K562 (cell line): ENCODE measurements around the gene MYCBPAP. TPM values are rescaled to one million over a fixed set of nuclear protein-coding genes. Genes with fewer than 3 reads are reported as not detected.

Experiments
- ATAC-seq: fragments of 200-7000 bp; cut with Tn5 transposase; 3 replicates; pipeline ENCODE4 v1.9.1; 2020; ENCODE audit warnings: moderate library complexity
- BruUV-seq: library from RNA; stranded (reverse); fragments of 400-500 nt; replicated peaks from 2 replicates; lab custom pipeline; 2021; lab: Mats Ljungman, UMichigan
- CTCF ChIA-PET: fragments of 300-600 bp; formaldehyde crosslinking; extraction: SDS; loops from one replicate; lab custom pipeline; 2021; ENCODE audit warnings: low intra/inter-chr PET ratio; lab: Yijun Ruan, JAX
- POLR2A ChIA-PET: fragments of 300-600, 350-650 bp; sonication (Branson Sonifier 250); formaldehyde crosslinking; extraction: SDS; loops from one replicate; lab custom pipeline; 2021; ENCODE audit warnings: antibody characterized with exemption, inconsistent platforms; lab: Yijun Ruan, JAX
- DNase-seq, 4 experiments: peaks; one replicate each; pipeline versions ENCODE4 v3.0.0 to v3.0.0-alpha.2; 2011 to 2018; ENCODE audit warnings: low spot score in 3 of 4, mixed read lengths in 3 of 4; ENCODE audit errors: extremely low read depth in 1 of 4
- FAIRE-seq: peaks from 2 replicates; lab custom pipeline; 2011; peaks lifted over from hg19 to GRCh38; lab: Jason Lieb, UNC
- H2AFZ ChIP-seq: 2 replicates; pipeline ENCODE4 v1.6.0; 2011; ENCODE audit warnings: low read depth, low read length, control low read depth, inconsistent platforms
- H3K27ac ChIP-seq: fragments of 200-600 bp; 3 replicates; pipeline ENCODE4 v1.8.0; 2011; ENCODE audit warnings: low read depth, mild to moderate bottlenecking, control low read depth, inconsistent platforms, low read length, moderate library complexity, mixed read lengths; ENCODE audit errors: extremely low read depth
- H3K27me3 ChIP-seq, 2 experiments: fragments of 300-600 bp in 1 of 2; 2 replicates in 1 of 2; 3 replicates in 1 of 2; pipeline versions ENCODE4 v1.6.0 to v1.8.0; 2011; ENCODE audit warnings: inconsistent platforms in 2 of 2, low read length in 2 of 2, mild to moderate bottlenecking in 1 of 2, mixed read lengths in 1 of 2, moderate library complexity in 1 of 2; ENCODE audit not compliant: control insufficient read depth in 2 of 2, insufficient read depth in 2 of 2
- H3K36me3 ChIP-seq: fragments of 300-600 bp; 3 replicates; pipeline ENCODE4 v1.8.0; 2011; ENCODE audit warnings: mild to moderate bottlenecking, low read length, inconsistent platforms; ENCODE audit not compliant: control insufficient read depth, insufficient read depth
- H3K4me1 ChIP-seq, 2 experiments: fragments of 200-600 bp in 1 of 2; replicated peaks in 1 of 2; 2 replicates in 1 of 2; 3 replicates in 1 of 2; pipeline versions ENCODE4 v1.5.1 to v1.8.0; 2011; ENCODE audit warnings: inconsistent platforms in 2 of 2, low read length in 2 of 2, mild to moderate bottlenecking in 1 of 2, mixed read lengths in 1 of 2, moderate library complexity in 1 of 2; ENCODE audit not compliant: control insufficient read depth in 2 of 2, insufficient read depth in 2 of 2
- H3K4me2 ChIP-seq: 2 replicates; pipeline ENCODE4 v1.6.1; 2011; ENCODE audit warnings: low read length, control low read depth, inconsistent platforms, mixed read lengths; ENCODE audit not compliant: insufficient read depth
- H3K4me3 ChIP-seq: fragments of 200-600 bp; sonication (generic), shearing (Covaris generic); 2 replicates; pipeline ENCODE4 v1.5.1; 2016; ENCODE audit warnings: control low read depth, inconsistent platforms
- H3K79me2 ChIP-seq: fragments of 200-600 bp; 3 replicates; pipeline ENCODE4 v1.8.0; 2011; ENCODE audit warnings: low read length, inconsistent platforms; ENCODE audit not compliant: control insufficient read depth, insufficient read depth
- H3K9ac ChIP-seq, 2 experiments: 2 replicates each; pipeline versions ENCODE4 v1.6.0 to v1.6.1; 2011; ENCODE audit warnings: low read depth in 2 of 2, low read length in 2 of 2, control low read depth in 1 of 2, inconsistent platforms in 1 of 2, mild to moderate bottlenecking in 1 of 2, mixed read lengths in 1 of 2; ENCODE audit not compliant: insufficient read depth in 1 of 2
- H3K9me1 ChIP-seq: one replicate; pipeline ENCODE4 v1.6.0; 2011; ENCODE audit warnings: inconsistent platforms, mild to moderate bottlenecking, low read length, moderate library complexity; ENCODE audit not compliant: control insufficient read depth, insufficient read depth
- H3K9me3 ChIP-seq: replicated peaks from 2 replicates; pipeline ENCODE4 v1.5.1; 2011; ENCODE audit warnings: low read depth, low read length, inconsistent platforms; ENCODE audit not compliant: control insufficient read depth, insufficient read depth
- H4K20me1 ChIP-seq: replicated peaks from 2 replicates; pipeline ENCODE4 v1.6.1; 2011; ENCODE audit warnings: low read length, inconsistent platforms, mixed read lengths; ENCODE audit not compliant: control insufficient read depth, insufficient read depth
- DEAF1 ChIP-seq: fragments of 450-650 bp; formaldehyde crosslinking; IDR thresholded peaks from 2 replicates; pipeline ENCODE4 v1.4.0; 2020; ENCODE audit warnings: mild to moderate bottlenecking, moderate library complexity
- DIDO1 ChIP-seq: fragments of 450-650 bp; IDR thresholded peaks from 2 replicates; pipeline ENCODE4 v1.6.1; 2016; ENCODE audit warnings: low read depth, missing biosample characterization, missing genetic modification characterization
- E2F4 ChIP-seq: sonication (generic); formaldehyde crosslinking; IDR thresholded peaks from 2 replicates; pipeline ENCODE4 v1.8.0; 2022; ENCODE audit warnings: mild to moderate bottlenecking, low read depth, missing genetic modification reagents
- FUS ChIP-seq: fragments of 200-400 bp; formaldehyde crosslinking; optimal IDR thresholded peaks from 2 replicates; pipeline ENCODE3; 2017; ENCODE audit warnings: low read depth, low read length
- HDAC6 ChIP-seq: IDR thresholded peaks from 2 replicates; pipeline ENCODE4 v1.6.1; 2012; ENCODE audit warnings: low read depth, mild to moderate bottlenecking, control low read depth, inconsistent platforms, low read length, moderate library complexity
- ILF3 ChIP-seq: fragments of 450-650 bp; IDR thresholded peaks from 2 replicates; pipeline ENCODE4 v1.6.1; 2018; ENCODE audit warnings: antibody characterized with exemption, mild to moderate bottlenecking, moderate library complexity, borderline replicate concordance
- MIER1 ChIP-seq: fragments of 450-650 bp; IDR thresholded peaks from 2 replicates; pipeline ENCODE4 v1.6.1; 2016; ENCODE audit warnings: antibody characterized with exemption, mild to moderate bottlenecking, low read depth
- MTA2 ChIP-seq: fragments of 450-650 bp; IDR thresholded peaks from 2 replicates; pipeline ENCODE4 v1.6.1; 2016; ENCODE audit warnings: low read depth
- MYC ChIP-seq, 2 experiments: fragments of 250-450 bp in 1 of 2; sonication (Bioruptor Pico) in 1 of 2; IDR thresholded peaks; 2 replicates each; pipeline versions ENCODE4 v1.5.1 to v1.6.1; 2012 to 2021; ENCODE audit warnings: low read depth in 2 of 2, borderline replicate concordance in 1 of 2, improper control_type of control experiment in 1 of 2, low read length in 1 of 2, mild to moderate bottlenecking in 1 of 2, moderate library complexity in 1 of 2
- NCOA2 ChIP-seq, 2 experiments: fragments of 450-650 bp; IDR thresholded peaks; 2 replicates each; pipeline ENCODE4 v1.6.1; 2018; ENCODE audit warnings: mild to moderate bottlenecking in 2 of 2, moderate library complexity in 1 of 2; ENCODE audit not compliant: partially characterized antibody in 2 of 2
- PHF20 ChIP-seq: fragments of 450-650 bp; IDR thresholded peaks from 2 replicates; pipeline ENCODE4 v1.6.1; 2018; ENCODE audit not compliant: partially characterized antibody
- PML ChIP-seq: IDR thresholded peaks from 2 replicates; pipeline ENCODE4 v1.6.1; 2012; ENCODE audit warnings: low read length, inconsistent platforms
- SOX6 ChIP-seq: fragments of 450-650 bp; IDR thresholded peaks from 2 replicates; pipeline ENCODE4 v1.6.1; 2014; ENCODE audit warnings: mild to moderate bottlenecking
- ZFP30 ChIP-seq: fragments of 250-450 bp; sonication (Bioruptor Pico); IDR thresholded peaks from 2 replicates; pipeline ENCODE4 v1.8.0; 2022; ENCODE audit warnings: moderate library complexity, mild to moderate bottlenecking, inconsistent platforms, borderline replicate concordance
- ZNF696 ChIP-seq: fragments of 250-450 bp; sonication (Bioruptor Pico); conservative IDR thresholded peaks from 2 replicates; pipeline ENCODE4 v1.4.0; 2020; ENCODE audit warnings: mild to moderate bottlenecking, moderate library complexity
- WGBS: fragments of 100-300 bp; shearing (Covaris generic); methylation state at CpG from one replicate; pipeline ENCODE4 v1.1.6; 2016; ENCODE audit warnings: low coverage, mixed read lengths; ENCODE audit not compliant: insufficient coverage; ENCODE audit errors: missing lambda C conversion rate; 5-methylcytosine and 5-hydroxymethylcytosine counted together
- in situ Hi-C: fragments of 300-500 bp; cut with MboI; formaldehyde crosslinking; loops from 4 replicates; pipeline ENCODE4 v1.15.0; 2018; ENCODE audit warnings: inconsistent platforms, mixed read lengths
- intact Hi-C: fragments of 100-400 bp; cut with micrococcal nuclease; formaldehyde crosslinking; loops from 2 replicates; pipeline ENCODE4 v1.14.2; 2022
- polyA plus RNA-seq, 8 experiments: library from polyadenylated mRNA; depleted of rRNA in 4 of 8; stranded (reverse) in 5 of 8; unstranded in 3 of 8; fragments of >200 nt; fragmentation: Nextera tagmentation in 2 of 8; fragmentation: Illumina TruSeq in 1 of 8; extraction: Ambion mirVana in 2 of 8; extraction: Trizol in 1 of 8; gene quantifications; 2 replicates each; pipeline versions ENCODE4 v1.2.1 to v1.2.3, GENCODE V29; 2011 to 2014; ENCODE audit warnings: inconsistent platforms in 1 of 8, missing spikeins in 1 of 8
- total RNA-seq, 7 experiments: library from RNA; depleted of rRNA in 6 of 7; stranded (reverse); fragments of >200 nt in 6 of 7; fragmentation: Illumina TruSeq in 2 of 7; extraction: Trizol in 2 of 7; gene quantifications; 2 replicates each; pipeline versions ENCODE4 v1.2.1 to v1.2.3, GENCODE V29; 2011 to 2021; ENCODE audit warnings: low replicate concordance in 1 of 7

Gene MYCBPAP
- total and polyA plus RNA-seq, 9 of the 15 experiments (the other 6 are each of a cell fraction or from before 2014, with no cell fraction given), result not detected

- Histone ChIP-seq H3K9me3 (no peaks in the 10 kb centered on the region), H3K27me3 (peaks cover 15 to 81% of the 10 kb centered on the region in 2 experiments; a peak in 4 of 5 replicates), H3K9ac (no peak overlapping the region), H3K36me3 (no peaks in the 10 kb centered on the region), H3K9me1 (no peaks in the 10 kb centered on the region), H3K79me2 (no peaks in the 10 kb centered on the region), H3K27ac (no peak overlapping the region), H3K4me1 (peaks cover 0 to 21% of the 10 kb centered on the region in 2 experiments; a peak in 2 of 5 replicates), H3K4me2 (no peak overlapping the region), H2AFZ (no peak overlapping the region), H4K20me1 (peaks cover 17% of the 10 kb centered on the region), H3K4me3 (no peak overlapping the region)
- intact Hi-C loops (no loop called here), in situ Hi-C loops (no loop called here)
- ChIA-PET POLR2A (interaction anchor here (1.2 kb wide), 1 partner anchor 15 kb away, joined by 3 read pairs; no protein-coding TSS in a partner anchor), CTCF (no interaction called here)
- ATAC-seq, result no peak
- DNase-seq, result no peak
- FAIRE-seq, result no peak
- 15% methylated on average over 4 of the region's 4 CpGs for WGBS
- TF ChIP-seq HDAC6 (no peak), PML (no peak), DEAF1 (CRISPR knock-in tag) (no peak), ILF3 (no peak), ZFP30 (no peak), E2F4 (no peak), MIER1 (no peak), ZNF696 (CRISPR knock-in tag) (no peak), FUS (no peak), DIDO1 (tag) (no peak), MTA2 (no peak), MYC (IDR thresholded peaks at IDR 0.05; ENCODE audit: low read depth, low read length) (no peak), MYC (CRISPR knock-in tag; IDR thresholded peaks at IDR 0.05; ENCODE audit: borderline replicate concordance, low read depth) (no peak), SOX6 (no peak), NCOA2 (IDR thresholded peaks at IDR 0.05; ENCODE audit: partially characterized antibody in 2 of 2) (no peak), PHF20 (no peak)
- no TSS peak for BruUV-seq
Observed at GRCh38 chr17:50464736-50465135, 43.5 kb upstream of the MYCBPAP start.
